SKM-1 treated with dmso at 0.1 percent for 144 hours (cell line): ENCODE results near the gene DAPL1.
"Not testable (repeated sequence)": the region's sequence is repeated elsewhere in the genome, so short reads cannot be mapped to it uniquely, and the experiment has no call there.

Experiments used
- DNase-seq: peaks from one replicate; lab custom pipeline; 2025; ENCODE audit not compliant: unreplicated experiment; lab: John Stamatoyannopoulos, UW

DAPL1 gene

GRCh38 chr2:158818511-158818910 lies 23.4 kb downstream of the DAPL1 start:
- DNase-seq, result no peak

- DNase-seq, result no peak
Measured at GRCh38 chr2:158822193-158822592, 27.1 kb downstream of the DAPL1 start.

- DNase-seq, result no peak
Measured at GRCh38 chr2:158823486-158824237, 28.5 kb downstream of the DAPL1 start.

- DNase-seq, result no peak
Measured at GRCh38 chr2:158825021-158825420, 29.9 kb downstream of the DAPL1 start.

- DNase-seq, result no peak
Measured at GRCh38 chr2:158826965-158827364, 31.8 kb downstream of the DAPL1 start.

GRCh38 chr2:158828378-158829164 lies 33.5 kb downstream of the DAPL1 start:
- DNase-seq, result no peak

GRCh38 chr2:158829167-158829566 lies 34.0 kb downstream of the DAPL1 start:
- no peak for DNase-seq

GRCh38 chr2:158830201-158830600 lies 35.1 kb downstream of the DAPL1 start:
- DNase-seq, result no peak

- DNase-seq, result no peak
Measured at GRCh38 chr2:158835431-158835830, 40.3 kb downstream of the DAPL1 start.

- no peak for DNase-seq
Measured at GRCh38 chr2:158837645-158838044, 42.5 kb downstream of the DAPL1 start.

GRCh38 chr2:158841850-158842249 lies 46.7 kb downstream of the DAPL1 start:
- no peak for DNase-seq

- DNase-seq, result no peak
Measured at GRCh38 chr2:158845444-158845843, 50.3 kb downstream of the DAPL1 start.

- no peak for DNase-seq
Measured at GRCh38 chr2:158845859-158846258, 50.7 kb downstream of the DAPL1 start.

- DNase-seq, result not testable (repeated sequence)
Measured at GRCh38 chr2:158847526-158847925, 52.4 kb downstream of the DAPL1 start.

- DNase-seq, result not testable (repeated sequence)
Measured at GRCh38 chr2:158848031-158848970, 53.2 kb downstream of the DAPL1 start.

- DNase-seq, result not testable (repeated sequence)
Measured at GRCh38 chr2:158860179-158860578, 65.1 kb downstream of the DAPL1 start.

- not testable (repeated sequence) for DNase-seq
Measured at GRCh38 chr2:158861626-158862025, 66.5 kb downstream of the DAPL1 start.

- DNase-seq, result not testable (repeated sequence)
Measured at GRCh38 chr2:158865469-158865868, 70.4 kb downstream of the DAPL1 start.
